ENCODE results near the gene SSU72.

SSU72 gene

DNA sequence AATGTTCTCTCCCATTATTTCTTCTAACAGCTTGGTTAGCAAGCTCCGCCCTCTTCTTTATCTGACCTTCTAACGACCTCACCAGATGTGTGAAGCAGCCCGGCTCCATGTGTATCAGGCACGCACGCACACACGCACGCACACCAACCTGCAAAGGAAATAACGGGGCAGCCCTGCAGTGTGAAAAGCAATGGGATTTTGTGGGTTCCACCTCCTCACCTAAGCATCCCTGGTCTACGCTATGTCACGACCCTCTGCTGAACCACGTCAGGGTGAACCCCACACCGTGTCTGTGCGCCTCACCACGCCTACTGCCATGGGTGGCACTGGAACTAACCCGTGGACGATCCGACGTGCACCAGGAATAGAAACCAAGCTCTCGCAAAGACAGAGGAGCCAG is 10.4 kb downstream of the SSU72 start:
- Histone ChIP-seq H3K79me2 (ENCODE audit: insufficient read depth, low read length) (peaks cover 50% of the 10 kb centered on the region), H3F3A (ENCODE audit: low read depth) (no peaks in the 10 kb centered on the region), H3K27me3 (ENCODE audit: insufficient read depth, low read length, poor library complexity, severe bottlenecking) (no peaks in the 10 kb centered on the region), H3K4me2 (ENCODE audit: low read depth, low read length, poor library complexity, severe bottlenecking) (no peak overlapping the region), H3K9ac (ENCODE audit: low read depth, low read length, poor library complexity, severe bottlenecking) (no peak overlapping the region), H3K36me3 (ENCODE audit: insufficient read depth, low read length) (peaks cover 54% of the 10 kb centered on the region; the same call in 1 of the 2 replicates), H4K20me1 (ENCODE audit: insufficient read depth, low read length, poor library complexity, severe bottlenecking) (peaks cover 37% of the 10 kb centered on the region), H3K9me3 (ENCODE audit: insufficient read depth, low read depth, low read length) (no peaks in the 10 kb centered on the region), H3K9me2 (replicated peaks; ENCODE audit: low read depth, low read length) (no peaks in the 10 kb centered on the region), H3K4me1 (ENCODE audit: insufficient read depth, low read length, poor library complexity, severe bottlenecking) (peaks cover 5% of the 10 kb centered on the region), H2AFZ (ENCODE audit: low read length) (no peak overlapping the region), H3K4me3 (ENCODE audit: low read length, poor library complexity, severe bottlenecking) (no peak overlapping the region)
- TF ChIP-seq, protein P1, sequence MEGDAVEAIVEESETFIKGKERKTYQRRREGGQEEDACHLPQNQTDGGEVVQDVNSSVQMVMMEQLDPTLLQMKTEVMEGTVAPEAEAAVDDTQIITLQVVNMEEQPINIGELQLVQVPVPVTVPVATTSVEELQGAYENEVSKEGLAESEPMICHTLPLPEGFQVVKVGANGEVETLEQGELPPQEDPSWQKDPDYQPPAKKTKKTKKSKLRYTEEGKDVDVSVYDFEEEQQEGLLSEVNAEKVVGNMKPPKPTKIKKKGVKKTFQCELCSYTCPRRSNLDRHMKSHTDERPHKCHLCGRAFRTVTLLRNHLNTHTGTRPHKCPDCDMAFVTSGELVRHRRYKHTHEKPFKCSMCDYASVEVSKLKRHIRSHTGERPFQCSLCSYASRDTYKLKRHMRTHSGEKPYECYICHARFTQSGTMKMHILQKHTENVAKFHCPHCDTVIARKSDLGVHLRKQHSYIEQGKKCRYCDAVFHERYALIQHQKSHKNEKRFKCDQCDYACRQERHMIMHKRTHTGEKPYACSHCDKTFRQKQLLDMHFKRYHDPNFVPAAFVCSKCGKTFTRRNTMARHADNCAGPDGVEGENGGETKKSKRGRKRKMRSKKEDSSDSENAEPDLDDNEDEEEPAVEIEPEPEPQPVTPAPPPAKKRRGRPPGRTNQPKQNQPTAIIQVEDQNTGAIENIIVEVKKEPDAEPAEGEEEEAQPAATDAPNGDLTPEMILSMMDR (conservative IDR thresholded peaks at IDR 0.05; ENCODE audit: low read length): no peak
- TF ChIP-seq EZH2phosphoT487 (IDR thresholded peaks at IDR 0.05; ENCODE audit: borderline replicate concordance): no peak

DNA sequence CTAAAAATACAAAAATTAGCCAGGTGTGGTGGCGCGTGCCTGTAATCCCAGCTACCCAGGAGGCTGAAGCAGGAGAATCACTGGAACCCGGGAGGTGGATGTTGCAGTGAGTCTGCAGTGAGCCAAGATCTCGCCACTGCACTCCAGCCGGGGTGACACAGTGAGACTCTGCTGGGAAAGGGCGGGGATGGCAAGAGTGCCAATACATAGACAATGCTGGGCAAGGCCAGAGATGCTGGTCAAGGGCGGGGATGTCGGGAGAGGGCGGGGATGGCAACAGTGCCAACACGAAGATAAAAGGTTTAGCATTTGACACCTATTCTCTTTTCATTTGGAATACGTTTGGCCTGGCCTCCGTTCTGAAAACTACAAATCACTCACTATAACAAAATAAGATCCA is 11.0 kb downstream of the SSU72 start:
- TF ChIP-seq, protein P1 (conservative IDR thresholded peaks at IDR 0.05; ENCODE audit: low read length): no peak
- no peak for TF ChIP-seq EZH2phosphoT487 (IDR thresholded peaks at IDR 0.05; ENCODE audit: borderline replicate concordance)
- no peaks in the 10 kb centered on the region for H3F3A ChIP-seq (ENCODE audit: low read depth)
- no peak overlapping the region for H3K4me3 ChIP-seq (ENCODE audit: low read length, poor library complexity, severe bottlenecking)
- H4K20me1 ChIP-seq (ENCODE audit: insufficient read depth, low read length, poor library complexity, severe bottlenecking): peaks cover 34% of the 10 kb centered on the region
- H3K36me3 ChIP-seq (ENCODE audit: insufficient read depth, low read length): peaks cover 54% of the 10 kb centered on the region; the same call in 1 of the 2 replicates
- no peaks in the 10 kb centered on the region for H3K9me3 ChIP-seq (ENCODE audit: insufficient read depth, low read depth, low read length)
- H2AFZ ChIP-seq (ENCODE audit: low read length): no peak overlapping the region
- H3K9ac ChIP-seq (ENCODE audit: low read depth, low read length, poor library complexity, severe bottlenecking): no peak overlapping the region
- peaks cover 3% of the 10 kb centered on the region for H3K4me1 ChIP-seq (ENCODE audit: insufficient read depth, low read length, poor library complexity, severe bottlenecking)
- no peaks in the 10 kb centered on the region for H3K9me2 ChIP-seq (replicated peaks; ENCODE audit: low read depth, low read length)
- no peak overlapping the region for H3K4me2 ChIP-seq (ENCODE audit: low read depth, low read length, poor library complexity, severe bottlenecking)
- H3K27me3 ChIP-seq (ENCODE audit: insufficient read depth, low read length, poor library complexity, severe bottlenecking): no peaks in the 10 kb centered on the region
- H3K79me2 ChIP-seq (ENCODE audit: insufficient read depth, low read length): peaks cover 44% of the 10 kb centered on the region

DNA sequence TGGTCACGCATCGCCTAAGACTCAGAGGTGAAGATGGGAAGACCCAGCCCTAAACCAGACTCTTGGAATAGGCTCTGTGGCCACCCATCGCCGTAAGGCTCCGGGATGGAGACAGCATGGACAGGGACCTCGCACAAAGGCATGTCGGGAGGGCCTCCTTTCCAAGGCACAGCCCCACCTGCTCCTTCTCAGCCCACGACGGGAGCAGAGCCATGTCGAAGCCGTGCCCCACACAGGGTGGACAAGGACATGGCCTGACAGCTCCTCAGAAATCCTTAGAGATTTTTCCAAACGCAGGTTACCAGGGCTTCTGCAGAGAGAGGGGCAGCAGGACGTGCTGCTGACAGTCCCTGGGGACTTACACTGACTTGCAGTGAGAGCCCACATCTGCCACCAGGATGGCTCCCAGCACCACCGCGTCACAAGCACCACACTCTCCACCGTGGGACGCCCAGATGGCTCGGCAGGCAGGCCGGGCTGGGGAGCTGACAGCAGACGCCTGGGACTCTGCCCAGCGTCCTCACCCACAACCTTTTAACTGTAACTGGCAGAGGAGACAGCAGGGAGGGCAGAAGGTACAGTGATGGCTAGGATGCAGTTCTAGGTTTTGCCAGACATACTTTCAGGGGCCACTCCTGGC is 12.0 kb downstream of the SSU72 start:
- H3K9ac ChIP-seq (ENCODE audit: low read depth, low read length, poor library complexity, severe bottlenecking): no peak overlapping the region
- no peak overlapping the region for H3K4me2 ChIP-seq (ENCODE audit: low read depth, low read length, poor library complexity, severe bottlenecking)
- H4K20me1 ChIP-seq (ENCODE audit: insufficient read depth, low read length, poor library complexity, severe bottlenecking): peaks cover 25% of the 10 kb centered on the region
- no peak overlapping the region for H3K4me3 ChIP-seq (ENCODE audit: low read length, poor library complexity, severe bottlenecking)
- H3K4me1 ChIP-seq (ENCODE audit: insufficient read depth, low read length, poor library complexity, severe bottlenecking): no peaks in the 10 kb centered on the region
- H3K9me3 ChIP-seq (ENCODE audit: insufficient read depth, low read depth, low read length): no peaks in the 10 kb centered on the region
- TF ChIP-seq, protein P1 (conservative IDR thresholded peaks at IDR 0.05; ENCODE audit: low read length): no peak
- H3K36me3 ChIP-seq (ENCODE audit: insufficient read depth, low read length): peaks cover 54% of the 10 kb centered on the region; the same call in 1 of the 2 replicates
- H3K27me3 ChIP-seq (ENCODE audit: insufficient read depth, low read length, poor library complexity, severe bottlenecking): no peaks in the 10 kb centered on the region
- H3K79me2 ChIP-seq (ENCODE audit: insufficient read depth, low read length): peaks cover 34% of the 10 kb centered on the region
- H3F3A ChIP-seq (ENCODE audit: low read depth): no peaks in the 10 kb centered on the region
- no peaks in the 10 kb centered on the region for H3K9me2 ChIP-seq (replicated peaks; ENCODE audit: low read depth, low read length)
- H2AFZ ChIP-seq (ENCODE audit: low read length): no peak overlapping the region

Data from Loucy (cell line).